K562 (cell line): ENCODE results near the gene FGF21. TPM values are rescaled to one million over a fixed set of nuclear protein-coding genes. Genes with fewer than 3 reads are reported as not detected.

ENCODE experiments used
- ATAC-seq: fragments of 200-7000 bp; cut with Tn5 transposase; 3 replicates; pipeline ENCODE4 v1.9.1; 2020; ENCODE audit warnings: moderate library complexity
- BruUV-seq: library from RNA; stranded (reverse); fragments of 400-500 nt; replicated peaks from 2 replicates; lab custom pipeline; 2021; lab: Mats Ljungman, UMichigan
- CTCF ChIA-PET: fragments of 300-600 bp; formaldehyde crosslinking; extraction: SDS; loops from one replicate; lab custom pipeline; 2021; ENCODE audit warnings: low intra/inter-chr PET ratio; lab: Yijun Ruan, JAX
- POLR2A ChIA-PET: fragments of 300-600, 350-650 bp; sonication (Branson Sonifier 250); formaldehyde crosslinking; extraction: SDS; loops from one replicate; lab custom pipeline; 2021; ENCODE audit warnings: antibody characterized with exemption, inconsistent platforms; lab: Yijun Ruan, JAX
- DNase-seq, 4 experiments: peaks; one replicate each; pipeline versions ENCODE4 v3.0.0 to v3.0.0-alpha.2; 2011 to 2018; ENCODE audit warnings: low spot score in 3 of 4, mixed read lengths in 3 of 4; ENCODE audit errors: extremely low read depth in 1 of 4
- FAIRE-seq: peaks from 2 replicates; lab custom pipeline; 2011; peaks lifted over from hg19 to GRCh38; lab: Jason Lieb, UNC
- H2AFZ ChIP-seq: 2 replicates; pipeline ENCODE4 v1.6.0; 2011; ENCODE audit warnings: low read depth, low read length, control low read depth, inconsistent platforms
- H3K27ac ChIP-seq: fragments of 200-600 bp; 3 replicates; pipeline ENCODE4 v1.8.0; 2011; ENCODE audit warnings: low read depth, mild to moderate bottlenecking, control low read depth, inconsistent platforms, low read length, moderate library complexity, mixed read lengths; ENCODE audit errors: extremely low read depth
- H3K27me3 ChIP-seq, 2 experiments: fragments of 300-600 bp in 1 of 2; 2 replicates in 1 of 2; 3 replicates in 1 of 2; pipeline versions ENCODE4 v1.6.0 to v1.8.0; 2011; ENCODE audit warnings: inconsistent platforms in 2 of 2, low read length in 2 of 2, mild to moderate bottlenecking in 1 of 2, mixed read lengths in 1 of 2, moderate library complexity in 1 of 2; ENCODE audit not compliant: control insufficient read depth in 2 of 2, insufficient read depth in 2 of 2
- H3K36me3 ChIP-seq: fragments of 300-600 bp; 3 replicates; pipeline ENCODE4 v1.8.0; 2011; ENCODE audit warnings: mild to moderate bottlenecking, low read length, inconsistent platforms; ENCODE audit not compliant: control insufficient read depth, insufficient read depth
- H3K4me1 ChIP-seq, 2 experiments: fragments of 200-600 bp in 1 of 2; replicated peaks in 1 of 2; 2 replicates in 1 of 2; 3 replicates in 1 of 2; pipeline versions ENCODE4 v1.5.1 to v1.8.0; 2011; ENCODE audit warnings: inconsistent platforms in 2 of 2, low read length in 2 of 2, mild to moderate bottlenecking in 1 of 2, mixed read lengths in 1 of 2, moderate library complexity in 1 of 2; ENCODE audit not compliant: control insufficient read depth in 2 of 2, insufficient read depth in 2 of 2
- H3K4me2 ChIP-seq: 2 replicates; pipeline ENCODE4 v1.6.1; 2011; ENCODE audit warnings: low read length, control low read depth, inconsistent platforms, mixed read lengths; ENCODE audit not compliant: insufficient read depth
- H3K4me3 ChIP-seq: fragments of 200-600 bp; sonication (generic), shearing (Covaris generic); 2 replicates; pipeline ENCODE4 v1.5.1; 2016; ENCODE audit warnings: control low read depth, inconsistent platforms
- H3K79me2 ChIP-seq: fragments of 200-600 bp; 3 replicates; pipeline ENCODE4 v1.8.0; 2011; ENCODE audit warnings: low read length, inconsistent platforms; ENCODE audit not compliant: control insufficient read depth, insufficient read depth
- H3K9ac ChIP-seq, 2 experiments: 2 replicates each; pipeline versions ENCODE4 v1.6.0 to v1.6.1; 2011; ENCODE audit warnings: low read depth in 2 of 2, low read length in 2 of 2, control low read depth in 1 of 2, inconsistent platforms in 1 of 2, mild to moderate bottlenecking in 1 of 2, mixed read lengths in 1 of 2; ENCODE audit not compliant: insufficient read depth in 1 of 2
- H3K9me1 ChIP-seq: one replicate; pipeline ENCODE4 v1.6.0; 2011; ENCODE audit warnings: inconsistent platforms, mild to moderate bottlenecking, low read length, moderate library complexity; ENCODE audit not compliant: control insufficient read depth, insufficient read depth
- H3K9me3 ChIP-seq: replicated peaks from 2 replicates; pipeline ENCODE4 v1.5.1; 2011; ENCODE audit warnings: low read depth, low read length, inconsistent platforms; ENCODE audit not compliant: control insufficient read depth, insufficient read depth
- H4K20me1 ChIP-seq: replicated peaks from 2 replicates; pipeline ENCODE4 v1.6.1; 2011; ENCODE audit warnings: low read length, inconsistent platforms, mixed read lengths; ENCODE audit not compliant: control insufficient read depth, insufficient read depth
- ARID2 ChIP-seq: fragments of 450-650 bp; IDR thresholded peaks from 2 replicates; pipeline ENCODE4 v1.6.1; 2017; ENCODE audit warnings: antibody characterized with exemption, mild to moderate bottlenecking
- ATF6 ChIP-seq: sonication (generic); formaldehyde crosslinking; IDR thresholded peaks from 2 replicates; pipeline ENCODE4 v1.4.0; 2020; ENCODE audit warnings: mild to moderate bottlenecking, missing genetic modification reagents
- BCOR ChIP-seq: fragments of 450-650 bp; IDR thresholded peaks from 2 replicates; pipeline ENCODE4 v1.6.1; 2016
- DEAF1 ChIP-seq: fragments of 450-650 bp; formaldehyde crosslinking; IDR thresholded peaks from 2 replicates; pipeline ENCODE4 v1.4.0; 2020; ENCODE audit warnings: mild to moderate bottlenecking, moderate library complexity
- FOS ChIP-seq: IDR thresholded peaks from 3 replicates; pipeline ENCODE4 v1.6.1; 2011; ENCODE audit not compliant: insufficient read length; ENCODE audit errors: extremely low read depth
- FOXJ2 ChIP-seq: fragments of 200-800 bp; sonication (Bioruptor generic); IDR thresholded peaks from 2 replicates; pipeline ENCODE4 v1.6.1; 2016; ENCODE audit warnings: missing genetic modification characterization, missing compliant biosample characterization
- GABPB2 ChIP-seq: fragments of 250-450 bp; sonication (Bioruptor Pico); conservative IDR thresholded peaks from 2 replicates; pipeline ENCODE4 v1.5.1; 2021; ENCODE audit warnings: mild to moderate bottlenecking
- HDAC6 ChIP-seq: IDR thresholded peaks from 2 replicates; pipeline ENCODE4 v1.6.1; 2012; ENCODE audit warnings: low read depth, mild to moderate bottlenecking, control low read depth, inconsistent platforms, low read length, moderate library complexity
- HDGF ChIP-seq: fragments of 450-650 bp; IDR thresholded peaks from 2 replicates; pipeline ENCODE4 v1.6.1; 2016
- HIVEP1 ChIP-seq: fragments of 250-450 bp; sonication (Bioruptor Pico); IDR thresholded peaks from 2 replicates; pipeline ENCODE4 v1.4.0; 2020; ENCODE audit warnings: mild to moderate bottlenecking
- ILK ChIP-seq: fragments of 450-650 bp; IDR thresholded peaks from 2 replicates; pipeline ENCODE4 v1.6.1; 2016; ENCODE audit warnings: missing genetic modification characterization, low read depth, mild to moderate bottlenecking, missing compliant biosample characterization, moderate library complexity, borderline replicate concordance
- MAZ ChIP-seq, 2 experiments: fragments of 450-650 bp in 1 of 2; sonication (generic) in 1 of 2; formaldehyde crosslinking; IDR thresholded peaks in 1 of 2; conservative IDR thresholded peaks in 1 of 2; 2 replicates each; pipeline versions ENCODE4 v1.4.0 to v1.5.0; 2020; ENCODE audit warnings: mild to moderate bottlenecking in 1 of 2, missing genetic modification reagents in 1 of 2
- MTF1 ChIP-seq: fragments of 250-450 bp; sonication (Bioruptor Pico); IDR thresholded peaks from 2 replicates; pipeline ENCODE4 v1.9.0; 2021; ENCODE audit warnings: moderate library complexity, mild to moderate bottlenecking, inconsistent platforms, borderline replicate concordance
- NFIC ChIP-seq: fragments of 450-650 bp; IDR thresholded peaks from 2 replicates; pipeline ENCODE4 v1.6.1; 2017; ENCODE audit warnings: mild to moderate bottlenecking, inconsistent platforms
- SAP30 ChIP-seq: fragments of 200-600 bp; sonication (generic); IDR thresholded peaks from 2 replicates; pipeline ENCODE4 v1.6.1; 2012; ENCODE audit warnings: borderline replicate concordance, low read depth, mild to moderate bottlenecking, moderate library complexity, low read length, control low read depth, inconsistent platforms; ENCODE audit not compliant: insufficient read depth, poor library complexity, severe bottlenecking
- SIRT6 ChIP-seq: IDR thresholded peaks from one replicate; pipeline ENCODE4 v1.6.1; 2012; ENCODE audit warnings: low read depth, mild to moderate bottlenecking, control low read depth, inconsistent platforms, low read length, moderate library complexity
- SMARCC2 ChIP-seq: fragments of 450-650 bp; IDR thresholded peaks from 2 replicates; pipeline ENCODE4 v1.6.1; 2017; ENCODE audit warnings: antibody characterized with exemption, moderate library complexity, mild to moderate bottlenecking, low read depth
- ZNF232 ChIP-seq: sonication (generic); formaldehyde crosslinking; IDR thresholded peaks from 2 replicates; pipeline ENCODE4 v1.8.0; 2022; ENCODE audit warnings: mild to moderate bottlenecking, missing genetic modification reagents
- ZNF57 ChIP-seq: fragments of 450-650 bp; formaldehyde crosslinking; IDR thresholded peaks from 2 replicates; pipeline ENCODE4 v1.4.0; 2020; ENCODE audit warnings: mild to moderate bottlenecking, moderate library complexity
- WGBS: fragments of 100-300 bp; shearing (Covaris generic); methylation state at CpG from one replicate; pipeline ENCODE4 v1.1.6; 2016; ENCODE audit warnings: low coverage, mixed read lengths; ENCODE audit not compliant: insufficient coverage; ENCODE audit errors: missing lambda C conversion rate; 5-methylcytosine and 5-hydroxymethylcytosine counted together
- in situ Hi-C: fragments of 300-500 bp; cut with MboI; formaldehyde crosslinking; loops from 4 replicates; pipeline ENCODE4 v1.15.0; 2018; ENCODE audit warnings: inconsistent platforms, mixed read lengths
- intact Hi-C: fragments of 100-400 bp; cut with micrococcal nuclease; formaldehyde crosslinking; loops from 2 replicates; pipeline ENCODE4 v1.14.2; 2022
- polyA plus RNA-seq, 8 experiments: library from polyadenylated mRNA; depleted of rRNA in 4 of 8; stranded (reverse) in 5 of 8; unstranded in 3 of 8; fragments of >200 nt; fragmentation: Nextera tagmentation in 2 of 8; fragmentation: Illumina TruSeq in 1 of 8; extraction: Ambion mirVana in 2 of 8; extraction: Trizol in 1 of 8; gene quantifications; 2 replicates each; pipeline versions ENCODE4 v1.2.1 to v1.2.3, GENCODE V29; 2011 to 2014; ENCODE audit warnings: inconsistent platforms in 1 of 8, missing spikeins in 1 of 8
- total RNA-seq, 7 experiments: library from RNA; depleted of rRNA in 6 of 7; stranded (reverse); fragments of >200 nt in 6 of 7; fragmentation: Illumina TruSeq in 2 of 7; extraction: Trizol in 2 of 7; gene quantifications; 2 replicates each; pipeline versions ENCODE4 v1.2.1 to v1.2.3, GENCODE V29; 2011 to 2021; ENCODE audit warnings: low replicate concordance in 1 of 7

FGF21 gene
- total and polyA plus RNA-seq, 9 of the 15 experiments (the other 6 are each of a cell fraction or from before 2014, with no cell fraction given), result 0.04 to 0.77 (median 0.09) TPM; not detected in 6

GRCh38 chr19:48795055-48795684 is 39.8 kb downstream of the FGF21 start:
- Histone ChIP-seq H3K27ac (peak overlapping the region; percentile 41; the same call in 2 of the 3 replicates), H3K9me1 (no peaks in the 10 kb centered on the region), H3K9ac (peak overlapping the region; percentile 57 to 87), H3K36me3 (peaks cover 13% of the 10 kb centered on the region; the same call in 1 of the 3 replicates), H3K79me2 (no peaks in the 10 kb centered on the region), H3K4me1 (peaks cover 3 to 24% of the 10 kb centered on the region in 2 experiments; a peak in 4 of 5 replicates), H3K9me3 (no peaks in the 10 kb centered on the region), H3K27me3 (no peaks in the 10 kb centered on the region), H3K4me3 (peak overlapping the region; percentile 53), H4K20me1 (no peaks in the 10 kb centered on the region), H2AFZ (peak overlapping the region; percentile 92), H3K4me2 (peak overlapping the region; percentile 96)
- ChIA-PET POLR2A (interaction anchor here (0.6 to 2.7 kb wide), 22 partner anchors 10 to 279 kb away, joined by 3 to 18 read pairs (median 4); partner anchors contain the start of gene BCAT2), CTCF (interaction anchor here (0.7 to 3.0 kb wide), 6 partner anchors 41 to 529 kb away, joined by 3 to 36 read pairs (median 8); partner anchors contain the start of gene HSD17B14)
- in situ Hi-C loops, result loop anchor here (10.0 kb wide), 1 partner anchor 430 kb away; no protein-coding TSS in a partner anchor
- FAIRE-seq, result peak; percentile 99
- ATAC-seq, result peak; percentile 99
- intact Hi-C loops, result loop anchor here (1.0 to 2.0 kb wide), 2 partner anchors 40 to 176 kb away; no protein-coding TSS in a partner anchor
- peak; percentile 90 to 95 (median 92) for DNase-seq
- BruUV-seq, result no TSS peak
- WGBS, result 4% methylated on average over 38 of the region's 38 CpGs
- TF ChIP-seq DEAF1 (CRISPR knock-in tag) (peak; percentile 87), HDGF (0 out of 2 replicates have a peak, but pooled peaks have one; percentile 68), NFIC (0 out of 2 replicates have a peak, but pooled peaks have one; percentile 3), FOXJ2 (tag) (peak; percentile 86), GABPB2 (CRISPR knock-in tag) (no peak), BCOR (peak; percentile 48; the same call in 1 of the 2 replicates), HIVEP1 (CRISPR knock-in tag) (no peak), SMARCC2 (no peak), ZNF57 (CRISPR knock-in tag) (no peak), ATF6 (peak; percentile 81; the same call in 1 of the 2 replicates), ILK (tag) (no peak), SAP30 (no peak), HDAC6 (no peak), ZNF232 (CRISPR knock-in tag) (no peak), SIRT6 (no peak), MAZ (CRISPR knock-in tag; conservative IDR thresholded peaks at IDR 0.05 in 1 of 2, IDR thresholded peaks at IDR 0.05 in 1 of 2) (peak; percentile 84 to 89), ARID2 (peak; percentile 95), MTF1 (CRISPR knock-in tag) (no peak), FOS (no peak)
